Measurements from ENCODE around the gene GAST. TPM values are rescaled to one million over a fixed set of nuclear protein-coding genes. Genes with fewer than 3 reads are reported as not detected.
"Not testable (repeated sequence)": the region's sequence is repeated elsewhere in the genome, so short reads cannot be mapped to it uniquely, and the experiment has no call there.

Gene GAST
- total RNA-seq, 1 experiment from 2014 or later: not detected

DNA sequence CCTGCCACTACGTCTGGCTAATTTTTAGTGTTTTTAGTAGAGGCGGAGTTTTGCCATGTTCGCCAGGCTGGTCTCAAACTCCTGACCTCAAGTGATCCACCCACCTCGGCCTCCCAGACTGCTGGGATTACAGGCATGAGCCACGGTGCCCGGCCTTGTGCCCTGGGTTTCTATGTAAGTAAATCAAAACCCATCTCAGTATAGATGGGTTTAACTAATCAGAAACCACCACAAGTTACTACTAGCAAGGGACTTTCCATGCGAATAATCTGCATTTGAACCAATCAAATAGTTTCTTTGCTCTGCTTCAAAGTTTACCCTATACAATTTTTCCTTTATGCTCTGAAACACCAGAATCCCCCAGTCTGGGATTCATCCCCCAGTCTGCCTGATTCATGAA, 40.0 kb upstream of the GAST start:
- Histone ChIP-seq H3K4me1 (ENCODE audit: insufficient read depth, low read length) (peaks cover 3% of the 10 kb centered on the region; the same call in 1 of the 2 replicates), H3K79me1 (ENCODE audit: insufficient read depth, low read depth, low read length, poor library complexity, severe bottlenecking) (no peaks in the 10 kb centered on the region), H2BK12ac (ENCODE audit: insufficient read length, low read depth, low read length) (no peak overlapping the region), H2BK20ac (ENCODE audit: low read depth, low read length, poor library complexity, severe bottlenecking) (no peak overlapping the region), H3K4me2 (ENCODE audit: insufficient read depth, insufficient read length, low read length) (no peak overlapping the region), H2AFZ (ENCODE audit: low read length) (no peak overlapping the region), H3K56ac (ENCODE audit: insufficient read length, low read depth, low read length) (no peak overlapping the region), H2BK120ac (ENCODE audit: low read depth, low read length, poor library complexity, severe bottlenecking) (no peak overlapping the region), H4K91ac (ENCODE audit: insufficient read length, low read depth, low read length) (no peak overlapping the region), H3T11ph (ENCODE audit: low read length) (no peak overlapping the region), H3K4ac (ENCODE audit: low read depth, low read length) (no peak overlapping the region), H2BK5ac (ENCODE audit: insufficient read length, low read length) (no peak overlapping the region), H3K27ac (ENCODE audit: insufficient read length, low read depth, low read length) (no peak overlapping the region), H3K14ac (ENCODE audit: insufficient read depth, low read length) (no peak overlapping the region), H3K23me2 (ENCODE audit: insufficient read length, low read depth, low read length, poor library complexity, severe bottlenecking) (peaks cover 3% of the 10 kb centered on the region), H3K9ac (ENCODE audit: extremely low read depth, insufficient read length, low read length) (no peak overlapping the region), H3K79me2 (ENCODE audit: insufficient read depth, low read length) (no peaks in the 10 kb centered on the region), H4K5ac (ENCODE audit: insufficient read length, low read depth, low read length) (no peak overlapping the region), H3K27me3 (ENCODE audit: insufficient read depth, low read length) (no peaks in the 10 kb centered on the region), H2BK15ac (ENCODE audit: low read depth, low read length) (no peak overlapping the region), H3K9me3 (ENCODE audit: control insufficient read depth, low read depth, low read length) (no peaks in the 10 kb centered on the region), H3K23ac (ENCODE audit: insufficient read length, low read depth, low read length) (no peak overlapping the region), H3K18ac (ENCODE audit: insufficient read length, low read depth, low read length) (no peak overlapping the region), H2AK5ac (ENCODE audit: insufficient read length, low read length) (no peak overlapping the region), H4K20me1 (ENCODE audit: control insufficient read depth, insufficient read depth, insufficient read length) (no peaks in the 10 kb centered on the region), H4K8ac (replicated peaks; ENCODE audit: insufficient read length, low read depth, low read length) (no peak overlapping the region)
- H3K27me3 Mint-ChIP-seq (ENCODE audit: low read depth): peaks cover 12% of the 10 kb centered on the region
- peaks cover 23 to 27% of the 10 kb centered on the region in 2 experiments for H3K4me1 Mint-ChIP-seq
- H3K9me3 Mint-ChIP-seq: peaks cover 0 to 2% of the 10 kb centered on the region in 2 experiments; a peak in 1 of 5 replicates
- no CpG with 5 or more reads among the region's 7 CpGs for WGBS (ENCODE audit: extremely low coverage, insufficient read length, low lambda C conversion rate)
- no peak for DNase-seq
- TF ChIP-seq, protein P1, sequence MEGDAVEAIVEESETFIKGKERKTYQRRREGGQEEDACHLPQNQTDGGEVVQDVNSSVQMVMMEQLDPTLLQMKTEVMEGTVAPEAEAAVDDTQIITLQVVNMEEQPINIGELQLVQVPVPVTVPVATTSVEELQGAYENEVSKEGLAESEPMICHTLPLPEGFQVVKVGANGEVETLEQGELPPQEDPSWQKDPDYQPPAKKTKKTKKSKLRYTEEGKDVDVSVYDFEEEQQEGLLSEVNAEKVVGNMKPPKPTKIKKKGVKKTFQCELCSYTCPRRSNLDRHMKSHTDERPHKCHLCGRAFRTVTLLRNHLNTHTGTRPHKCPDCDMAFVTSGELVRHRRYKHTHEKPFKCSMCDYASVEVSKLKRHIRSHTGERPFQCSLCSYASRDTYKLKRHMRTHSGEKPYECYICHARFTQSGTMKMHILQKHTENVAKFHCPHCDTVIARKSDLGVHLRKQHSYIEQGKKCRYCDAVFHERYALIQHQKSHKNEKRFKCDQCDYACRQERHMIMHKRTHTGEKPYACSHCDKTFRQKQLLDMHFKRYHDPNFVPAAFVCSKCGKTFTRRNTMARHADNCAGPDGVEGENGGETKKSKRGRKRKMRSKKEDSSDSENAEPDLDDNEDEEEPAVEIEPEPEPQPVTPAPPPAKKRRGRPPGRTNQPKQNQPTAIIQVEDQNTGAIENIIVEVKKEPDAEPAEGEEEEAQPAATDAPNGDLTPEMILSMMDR (conservative IDR thresholded peaks at IDR 0.05): no peak
- no peak overlapping the region for H3K4me3 Mint-ChIP-seq
- H3K36me3 Mint-ChIP-seq (ENCODE audit: insufficient read depth in 1 of 3, low read depth in 3 of 3): no peaks in the 10 kb centered on the region; a peak in 1 of 7 replicates
- H3K27ac Mint-ChIP-seq: peak overlapping the region in 1 of 3 experiments; percentile 40; a peak in 2 of 7 replicates

DNA sequence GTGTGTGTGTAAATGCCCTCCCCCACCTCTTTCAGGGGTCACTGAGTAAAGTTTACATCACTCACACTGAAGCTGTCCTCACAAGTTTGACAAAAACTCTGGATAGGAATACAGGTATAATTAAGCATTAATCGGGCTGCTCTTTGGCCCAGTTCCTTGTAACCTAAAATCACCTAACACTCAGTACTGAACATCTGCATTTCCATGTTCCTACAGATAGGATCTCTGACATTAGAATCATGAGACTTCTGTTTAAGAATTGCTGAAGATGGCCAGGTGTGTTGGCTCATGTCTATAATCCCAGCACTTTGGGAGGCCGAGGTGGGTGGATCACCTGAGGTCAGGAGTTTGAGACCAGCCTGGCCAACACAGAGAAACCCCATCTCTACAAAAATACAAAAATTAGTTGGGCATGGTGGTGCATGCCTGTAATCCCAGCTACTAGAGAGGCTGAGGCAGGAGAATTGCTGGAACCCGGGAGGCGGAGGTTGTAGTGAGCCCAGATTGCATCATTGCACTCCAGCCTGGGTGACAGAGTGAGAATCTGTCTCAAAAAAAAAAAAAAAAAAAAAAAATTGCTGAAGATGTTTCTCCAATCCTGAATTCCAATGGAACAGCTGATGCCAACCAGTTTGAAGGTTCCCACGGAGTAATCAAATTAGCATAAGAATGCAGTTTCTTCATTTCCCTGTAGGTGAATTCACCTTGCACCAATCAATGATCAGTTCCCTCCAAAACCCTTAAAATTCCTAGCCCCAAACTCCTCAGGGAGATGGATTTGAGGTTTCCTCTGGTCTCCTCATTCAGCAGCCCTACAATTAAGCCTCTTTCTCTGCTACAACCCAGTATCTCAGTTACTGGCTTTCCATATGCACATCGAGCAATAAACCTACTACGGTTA, 36.7 kb upstream of the GAST start:
- H4K5ac ChIP-seq (ENCODE audit: insufficient read length, low read depth, low read length); H2BK20ac ChIP-seq (ENCODE audit: low read depth, low read length, poor library complexity, severe bottlenecking); H2AFZ ChIP-seq (ENCODE audit: low read length): not testable (repeated sequence)

More for the DNA sequence above, 36.7 kb upstream of the GAST start:
- H3K36me3 Mint-ChIP-seq (ENCODE audit: insufficient read depth in 1 of 3, low read depth in 3 of 3); H3K9me3 ChIP-seq (ENCODE audit: control insufficient read depth, low read depth, low read length); H3K14ac ChIP-seq (ENCODE audit: insufficient read depth, low read length); H2BK5ac ChIP-seq (ENCODE audit: insufficient read length, low read length); DNase-seq; H3K27ac ChIP-seq (ENCODE audit: insufficient read length, low read depth, low read length); H4K20me1 ChIP-seq (ENCODE audit: control insufficient read depth, insufficient read depth, insufficient read length); H2BK15ac ChIP-seq (ENCODE audit: low read depth, low read length); H2AK5ac ChIP-seq (ENCODE audit: insufficient read length, low read length); H4K8ac ChIP-seq (replicated peaks; ENCODE audit: insufficient read length, low read depth, low read length); H3K23ac ChIP-seq (ENCODE audit: insufficient read length, low read depth, low read length); H3T11ph ChIP-seq (ENCODE audit: low read length); H3K27me3 ChIP-seq (ENCODE audit: insufficient read depth, low read length); H3K9me3 Mint-ChIP-seq; H3K79me2 ChIP-seq (ENCODE audit: insufficient read depth, low read length); H3K27me3 Mint-ChIP-seq (ENCODE audit: low read depth); H3K9ac ChIP-seq (ENCODE audit: extremely low read depth, insufficient read length, low read length); H2BK12ac ChIP-seq (ENCODE audit: insufficient read length, low read depth, low read length); H4K91ac ChIP-seq (ENCODE audit: insufficient read length, low read depth, low read length); H3K79me1 ChIP-seq (ENCODE audit: insufficient read depth, low read depth, low read length, poor library complexity, severe bottlenecking); H3K23me2 ChIP-seq (ENCODE audit: insufficient read length, low read depth, low read length, poor library complexity, severe bottlenecking); H3K56ac ChIP-seq (ENCODE audit: insufficient read length, low read depth, low read length); H3K4ac ChIP-seq (ENCODE audit: low read depth, low read length); H3K4me1 ChIP-seq (ENCODE audit: insufficient read depth, low read length): not testable (repeated sequence)
- peak overlapping the region; percentile 35 for H3K18ac ChIP-seq (ENCODE audit: insufficient read length, low read depth, low read length)
- H3K27ac Mint-ChIP-seq: peak overlapping the region in 2 of 3 experiments; percentile 81 to 92; a peak in 5 of 7 replicates
- H2BK120ac ChIP-seq (ENCODE audit: low read depth, low read length, poor library complexity, severe bottlenecking): peak overlapping the region; percentile 57
- H3K4me2 ChIP-seq (ENCODE audit: insufficient read depth, insufficient read length, low read length): peak overlapping the region; percentile 22
- H3K4me1 Mint-ChIP-seq: peaks cover 23 to 41% of the 10 kb centered on the region in 2 experiments
- peak overlapping the region in 1 of 2 experiments; percentile 52; a peak in 2 of 5 replicates for H3K4me3 Mint-ChIP-seq
- WGBS (ENCODE audit: extremely low coverage, insufficient read length, low lambda C conversion rate): no CpG with 5 or more reads among the region's 7 CpGs
